Neuron (in vitro differentiated cells): Measurements from ENCODE around the gene VEPH1.

ENCODE experiments used
- H2AFZ ChIP-seq: one replicate; pipeline ENCODE4 v1.6.1; 2013; ENCODE audit warnings: low read depth, mild to moderate bottlenecking, inconsistent platforms, low read length, moderate library complexity
- H3K27me3 ChIP-seq: one replicate; pipeline ENCODE4 v1.6.1; 2013; ENCODE audit warnings: low read length; ENCODE audit not compliant: insufficient read depth
- H3K36me3 ChIP-seq: one replicate; pipeline ENCODE4 v1.6.1; 2013; ENCODE audit warnings: low read length; ENCODE audit not compliant: insufficient read depth
- H3K4me1 ChIP-seq: one replicate; pipeline ENCODE4 v1.6.1; 2013; ENCODE audit warnings: low read length; ENCODE audit not compliant: insufficient read depth
- H3K4me3 ChIP-seq: 2 replicates; pipeline ENCODE4 v1.5.1; 2013; ENCODE audit warnings: mild to moderate bottlenecking, low read length, moderate library complexity
- H3K9me3 ChIP-seq: one replicate; pipeline ENCODE4 v1.6.1; 2013; ENCODE audit warnings: low read length

Gene VEPH1

GRCh38 chr3:157406394-157406793 is 96.8 kb downstream of the VEPH1 start:
- H2AFZ ChIP-seq, result no peak overlapping the region
- no peak overlapping the region for H3K4me3 ChIP-seq
- H3K27me3 ChIP-seq, result no peaks in the 10 kb centered on the region
- H3K36me3 ChIP-seq, result no peaks in the 10 kb centered on the region
- peaks cover 7% of the 10 kb centered on the region for H3K4me1 ChIP-seq
- peaks cover 4% of the 10 kb centered on the region for H3K9me3 ChIP-seq

DNA sequence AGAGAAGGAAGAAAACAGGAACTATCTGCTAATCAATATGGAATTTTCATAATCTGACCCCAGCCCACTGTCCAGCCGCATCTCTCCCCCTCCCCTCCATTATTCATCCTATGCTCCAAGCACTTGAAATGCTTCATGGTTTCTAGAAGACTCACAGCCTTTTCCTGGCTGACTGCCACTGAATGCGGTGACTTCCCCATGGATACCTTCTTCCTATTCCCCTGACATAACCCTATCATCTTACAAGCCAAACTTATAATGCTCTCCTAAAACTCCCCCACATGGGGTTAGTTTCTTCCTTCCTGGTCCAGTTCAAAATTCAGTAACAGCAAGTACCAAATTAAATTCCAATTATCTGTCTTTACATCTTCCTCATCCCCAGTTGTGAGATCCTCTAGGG is 97.8 kb downstream of the VEPH1 start:
- peaks cover 17% of the 10 kb centered on the region for H3K4me1 ChIP-seq
- no peak overlapping the region for H2AFZ ChIP-seq
- no peaks in the 10 kb centered on the region for H3K9me3 ChIP-seq
- H3K4me3 ChIP-seq, result no peak overlapping the region
- H3K36me3 ChIP-seq, result no peaks in the 10 kb centered on the region
- H3K27me3 ChIP-seq, result no peaks in the 10 kb centered on the region

DNA sequence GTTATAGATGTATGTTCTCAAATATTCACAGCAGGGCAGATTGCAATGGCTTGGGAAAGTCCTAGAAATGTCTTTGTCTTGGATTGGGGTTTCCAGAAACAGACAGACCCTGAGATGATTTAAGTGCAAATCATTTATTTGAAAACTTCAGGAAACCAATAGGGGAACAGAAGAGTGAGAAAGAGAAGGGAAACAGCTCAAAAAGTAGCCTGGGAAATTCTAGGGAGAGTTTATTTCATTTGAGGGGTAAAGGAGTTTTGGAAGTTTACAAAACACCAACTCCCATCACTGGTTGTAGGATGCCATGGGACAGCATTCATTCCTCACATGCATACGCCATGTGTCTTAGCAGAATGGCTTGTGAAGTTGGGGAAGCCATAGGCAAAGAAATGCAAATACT is 98.8 kb downstream of the VEPH1 start:
- Histone ChIP-seq H3K36me3 (no peaks in the 10 kb centered on the region), H3K9me3 (no peaks in the 10 kb centered on the region), H3K4me1 (peaks cover 22% of the 10 kb centered on the region), H2AFZ (no peak overlapping the region), H3K4me3 (no peak overlapping the region), H3K27me3 (no peaks in the 10 kb centered on the region)

GRCh38 chr3:157398598-157398997 is 104.6 kb downstream of the VEPH1 start:
- Histone ChIP-seq H3K27me3 (no peaks in the 10 kb centered on the region), H3K36me3 (no peaks in the 10 kb centered on the region), H2AFZ (no peak overlapping the region), H3K4me3 (no peak overlapping the region), H3K4me1 (peaks cover 22% of the 10 kb centered on the region), H3K9me3 (peaks cover 3% of the 10 kb centered on the region)

GRCh38 chr3:157394411-157394810 is 108.8 kb downstream of the VEPH1 start:
- Histone ChIP-seq H3K9me3 (peaks cover 8% of the 10 kb centered on the region), H3K36me3 (no peaks in the 10 kb centered on the region), H3K27me3 (no peaks in the 10 kb centered on the region), H2AFZ (no peak overlapping the region), H3K4me1 (no peaks in the 10 kb centered on the region), H3K4me3 (no peak overlapping the region)

DNA sequence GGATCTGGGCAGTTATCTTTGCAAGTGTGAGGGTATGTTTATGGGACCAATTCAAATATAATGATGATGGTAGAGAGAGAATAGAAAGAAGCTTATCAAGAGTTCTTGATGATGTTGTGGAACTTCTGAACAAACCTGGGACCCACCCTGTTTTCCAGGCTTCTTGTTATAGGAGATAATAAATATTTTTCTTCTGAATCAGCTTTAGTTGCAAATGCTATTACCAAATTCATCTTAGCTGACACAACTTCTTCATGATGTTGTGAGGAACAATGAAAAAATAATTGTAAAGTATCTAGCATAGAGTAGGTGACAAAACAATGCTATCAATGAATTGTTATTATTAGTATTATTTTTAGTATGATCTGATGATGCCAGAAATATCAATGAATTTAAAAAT is 110.1 kb downstream of the VEPH1 start:
- no peaks in the 10 kb centered on the region for H3K36me3 ChIP-seq
- no peak overlapping the region for H3K4me3 ChIP-seq
- H2AFZ ChIP-seq, result no peak overlapping the region
- peaks cover 8% of the 10 kb centered on the region for H3K9me3 ChIP-seq
- H3K4me1 ChIP-seq, result no peaks in the 10 kb centered on the region
- no peaks in the 10 kb centered on the region for H3K27me3 ChIP-seq

- Histone ChIP-seq H3K27me3 (no peaks in the 10 kb centered on the region), H3K9me3 (peaks cover 8% of the 10 kb centered on the region), H2AFZ (no peak overlapping the region), H3K4me3 (no peak overlapping the region), H3K4me1 (no peaks in the 10 kb centered on the region), H3K36me3 (no peaks in the 10 kb centered on the region)
Observed at GRCh38 chr3:157392104-157392503, 111.1 kb downstream of the VEPH1 start.

- no peaks in the 10 kb centered on the region for H3K4me1 ChIP-seq
- H2AFZ ChIP-seq, result no peak overlapping the region
- no peaks in the 10 kb centered on the region for H3K27me3 ChIP-seq
- H3K36me3 ChIP-seq, result no peaks in the 10 kb centered on the region
- H3K9me3 ChIP-seq, result peaks cover 8% of the 10 kb centered on the region
- H3K4me3 ChIP-seq, result no peak overlapping the region
Observed at GRCh38 chr3:157390713-157391515, 112.3 kb downstream of the VEPH1 start.

DNA sequence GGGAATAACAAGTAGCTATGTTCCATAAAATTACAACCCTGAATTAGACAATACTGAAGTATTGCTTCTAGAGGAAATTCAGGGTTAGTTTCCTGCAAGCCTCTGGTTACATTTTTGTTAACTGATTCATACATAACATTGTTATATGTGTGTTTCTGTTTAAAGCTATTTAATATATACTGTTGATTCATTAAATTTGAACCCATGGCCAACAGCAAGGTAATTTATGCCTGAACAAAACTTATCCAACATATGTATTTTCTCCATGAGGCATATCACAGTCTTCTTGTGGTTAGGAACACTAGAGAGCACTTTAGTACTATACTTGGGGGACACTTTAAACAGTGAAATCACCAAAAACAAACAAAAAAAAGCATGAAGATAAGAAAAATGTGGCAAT is 114.2 kb downstream of the VEPH1 start:
- peaks cover 5% of the 10 kb centered on the region for H3K9me3 ChIP-seq
- no peak overlapping the region for H3K4me3 ChIP-seq
- H3K36me3 ChIP-seq, result no peaks in the 10 kb centered on the region
- H2AFZ ChIP-seq, result no peak overlapping the region
- H3K27me3 ChIP-seq, result no peaks in the 10 kb centered on the region
- no peaks in the 10 kb centered on the region for H3K4me1 ChIP-seq

DNA sequence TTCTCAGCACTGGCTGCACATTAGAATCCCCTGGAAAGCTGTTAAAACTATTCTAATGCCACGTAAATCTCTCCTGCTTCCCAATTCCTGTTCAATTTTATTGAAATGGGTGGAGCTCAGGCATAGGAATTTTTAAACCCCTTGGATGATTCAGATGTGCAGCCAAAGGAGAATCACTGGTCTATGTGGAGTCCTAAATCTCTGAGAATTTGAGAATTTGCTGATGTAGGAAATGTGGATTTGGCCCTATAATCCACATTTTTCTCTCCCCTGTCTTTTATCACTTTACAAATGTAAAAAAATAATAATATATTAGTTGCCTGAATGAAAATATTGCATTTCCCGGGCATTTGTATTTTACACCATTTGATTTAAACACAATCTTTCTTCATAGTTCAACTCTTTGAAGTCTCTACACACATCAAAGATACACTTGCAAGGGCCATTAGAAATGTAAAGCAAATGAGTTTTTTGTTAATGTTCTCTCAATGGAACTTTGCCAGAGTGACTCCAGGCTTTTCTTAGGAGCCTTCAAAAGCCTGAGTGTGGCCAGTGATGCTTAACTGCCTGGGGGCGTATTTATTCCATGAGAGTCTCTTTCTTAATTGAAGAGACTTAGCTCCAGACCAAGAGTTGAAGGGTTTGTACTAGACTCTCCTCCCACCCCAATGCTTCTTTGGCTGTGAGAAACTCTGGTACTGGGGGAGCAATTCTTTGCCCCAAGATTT is 115.3 kb downstream of the VEPH1 start:
- H3K9me3 ChIP-seq, result peaks cover 5% of the 10 kb centered on the region
- H3K4me1 ChIP-seq, result peaks cover 6% of the 10 kb centered on the region
- no peaks in the 10 kb centered on the region for H3K36me3 ChIP-seq
- H3K4me3 ChIP-seq, result no peak overlapping the region
- H3K27me3 ChIP-seq, result no peaks in the 10 kb centered on the region
- no peak overlapping the region for H2AFZ ChIP-seq

DNA sequence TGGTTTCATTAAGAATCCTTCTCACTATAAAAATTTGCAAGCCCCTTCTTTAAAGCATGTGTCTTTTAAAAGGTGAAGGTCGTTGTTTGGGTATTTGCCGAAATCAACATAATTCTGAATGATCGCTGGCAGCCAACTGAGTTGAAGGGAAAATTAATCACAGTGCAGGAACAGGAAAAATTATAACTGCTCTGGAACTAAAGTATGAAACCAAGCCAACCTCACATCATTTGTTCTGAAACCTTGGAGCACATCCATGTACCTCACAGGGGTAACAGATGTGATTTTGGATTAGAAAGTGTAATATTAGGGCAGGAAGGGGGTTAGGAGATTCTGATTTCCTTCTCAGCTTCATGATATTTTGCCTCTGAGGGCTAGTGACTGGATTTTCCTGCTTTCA is 118.7 kb downstream of the VEPH1 start:
- Histone ChIP-seq H3K9me3 (no peaks in the 10 kb centered on the region), H3K4me3 (no peak overlapping the region), H3K4me1 (peaks cover 9% of the 10 kb centered on the region), H3K36me3 (no peaks in the 10 kb centered on the region), H3K27me3 (no peaks in the 10 kb centered on the region), H2AFZ (no peak overlapping the region)

DNA sequence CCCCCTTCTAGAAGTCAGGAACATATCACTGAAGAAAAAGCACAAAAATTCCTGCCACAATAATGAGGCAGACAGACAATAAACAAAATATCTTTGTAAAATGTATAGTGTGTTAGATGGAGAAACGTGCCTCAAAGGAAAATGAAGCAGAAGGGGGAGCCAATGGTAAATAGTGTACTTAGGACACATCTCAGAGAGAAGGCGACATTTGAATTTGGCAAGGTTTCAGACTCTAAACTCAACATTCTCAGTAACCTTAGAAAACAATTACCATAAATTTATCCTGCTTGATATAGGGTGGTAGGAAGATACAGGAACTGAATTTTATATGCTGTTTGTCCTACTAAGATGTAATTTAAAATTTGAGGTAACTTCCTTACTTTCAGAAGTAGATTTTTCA is 119.2 kb downstream of the VEPH1 start:
- Histone ChIP-seq H3K9me3 (no peaks in the 10 kb centered on the region), H3K27me3 (no peaks in the 10 kb centered on the region), H3K4me3 (no peak overlapping the region), H3K4me1 (peaks cover 11% of the 10 kb centered on the region), H3K36me3 (no peaks in the 10 kb centered on the region), H2AFZ (no peak overlapping the region)

DNA sequence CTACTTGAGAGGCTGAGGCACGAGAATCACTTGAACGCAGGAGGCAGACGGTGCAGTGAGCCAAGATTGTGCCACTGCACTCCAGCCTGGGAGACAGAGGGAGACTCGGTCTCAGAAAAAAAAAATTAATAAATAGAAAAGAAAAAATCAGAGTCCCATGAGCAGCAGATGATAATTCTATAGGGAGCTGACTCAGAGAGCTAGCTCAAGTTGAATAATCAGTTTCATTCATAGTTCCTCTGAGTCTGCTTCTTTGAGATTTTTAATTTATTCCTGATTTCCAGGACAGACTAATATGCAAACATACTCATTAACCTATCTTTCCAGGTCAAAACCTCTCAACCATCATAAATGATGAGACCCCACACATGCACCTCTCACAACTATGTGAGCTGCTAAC is 121.6 kb downstream of the VEPH1 start:
- H3K4me3 ChIP-seq, result no peak overlapping the region
- H3K36me3 ChIP-seq, result no peaks in the 10 kb centered on the region
- peaks cover 31% of the 10 kb centered on the region for H3K4me1 ChIP-seq
- H3K27me3 ChIP-seq, result no peaks in the 10 kb centered on the region
- no peak overlapping the region for H2AFZ ChIP-seq
- no peaks in the 10 kb centered on the region for H3K9me3 ChIP-seq
